GM10266 (cell line): ENCODE data around the gene SLC4A1.
A peak's percentile ranks its signal among the peaks of the same experiment; 100 is the strongest.

Experiments used
- DNase-seq: peaks from one replicate; pipeline ENCODE4 v3.0.0; 2012; ENCODE audit errors: extremely low spot score
- CTCF ChIP-seq: IDR thresholded peaks from 2 replicates; pipeline ENCODE4 v1.5.1; 2012; ENCODE audit warnings: mild to moderate bottlenecking, low read depth; ENCODE audit not compliant: control insufficient read depth, insufficient read depth; ENCODE audit errors: missing control alignments

Gene SLC4A1

GRCh38 chr17:44308320-44308818 is 40.4 kb upstream of the SLC4A1 start, which contains the start of gene RUNDC3A:
TSS of gene RUNDC3A (plus strand) at chr17:44308601. CDS start at chr17:44308833, 232 bp downstream.
- peak; percentile 90 for DNase-seq
- no peak for TF ChIP-seq CTCF

- DNase-seq: no peak
- TF ChIP-seq CTCF: no peak
Observed at GRCh38 chr17:44307387-44308186, 39.7 kb upstream of the SLC4A1 start.

- TF ChIP-seq CTCF: no peak
- DNase-seq: no peak
Observed at GRCh38 chr17:44304651-44305050, 36.7 kb upstream of the SLC4A1 start.

- no peak for TF ChIP-seq CTCF
- DNase-seq: no peak
Observed at GRCh38 chr17:44297975-44298374, 30.0 kb upstream of the SLC4A1 start.

- TF ChIP-seq CTCF: no peak
- DNase-seq: peak; percentile 30
Observed at GRCh38 chr17:44293509-44294226, 25.7 kb upstream of the SLC4A1 start.

GRCh38 chr17:44287651-44288050 is 19.7 kb upstream of the SLC4A1 start:
- no peak for DNase-seq
- no peak for TF ChIP-seq CTCF

GRCh38 chr17:44284024-44284400 is 16.1 kb upstream of the SLC4A1 start:
- no peak for DNase-seq
- TF ChIP-seq CTCF: no peak
